ENCODE results near the gene ANKRD2. TPM values are rescaled to one million over a fixed set of nuclear protein-coding genes. Genes with fewer than 3 reads are reported as not detected.
"Not testable (repeated sequence)": the region's sequence is repeated elsewhere in the genome, so short reads cannot be mapped to it uniquely, and the experiment has no call there.

ANKRD2 gene
- total RNA-seq, 4 donors from 2014 or later = 0.54 TPM; not detected in 3

DNA sequence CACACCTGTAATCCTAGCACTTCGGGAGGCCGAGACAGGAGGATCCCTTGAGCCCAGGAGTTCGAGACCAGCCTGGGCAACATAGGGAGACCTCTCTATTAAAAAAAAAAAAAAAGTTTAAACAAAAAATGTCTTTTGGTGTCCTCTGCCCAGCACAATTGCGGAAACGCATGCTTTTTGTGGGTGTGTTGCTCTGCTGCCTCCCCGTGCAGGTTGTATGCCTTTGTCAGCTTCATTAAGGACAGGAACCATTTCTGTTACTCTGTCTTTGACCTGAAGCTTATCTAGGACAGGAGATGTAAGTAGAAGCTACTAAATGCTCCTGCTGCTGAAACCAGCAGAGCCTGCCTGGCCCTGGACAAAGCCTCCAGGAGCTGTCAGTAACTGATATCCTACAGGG lies 21.3 kb upstream of the ANKRD2 start:
- no peak overlapping the region for H3K4me3 ChIP-seq
- 86 to 98% methylated on average over 3 to 6 of the region's 6 CpGs for WGBS, 2 donors (ENCODE audit: low coverage in 1 of 2)
- no peak for ATAC-seq
- H3K27ac ChIP-seq = no peak overlapping the region
- peaks cover 0 to 51% (median 0%) of the 10 kb centered on the region in 3 donors for H3K4me1 ChIP-seq
- H3K9me3 ChIP-seq = no peaks in the 10 kb centered on the region
- H3K27me3 ChIP-seq = no peaks in the 10 kb centered on the region
- TF ChIP-seq POLR2AphosphoS5 (IDR thresholded peaks at IDR 0.05) (no peak), POLR2A (IDR thresholded peaks at IDR 0.05) (no peak), EP300 (IDR thresholded peaks at IDR 0.05) (no peak)
- TF ChIP-seq, protein P1, sequence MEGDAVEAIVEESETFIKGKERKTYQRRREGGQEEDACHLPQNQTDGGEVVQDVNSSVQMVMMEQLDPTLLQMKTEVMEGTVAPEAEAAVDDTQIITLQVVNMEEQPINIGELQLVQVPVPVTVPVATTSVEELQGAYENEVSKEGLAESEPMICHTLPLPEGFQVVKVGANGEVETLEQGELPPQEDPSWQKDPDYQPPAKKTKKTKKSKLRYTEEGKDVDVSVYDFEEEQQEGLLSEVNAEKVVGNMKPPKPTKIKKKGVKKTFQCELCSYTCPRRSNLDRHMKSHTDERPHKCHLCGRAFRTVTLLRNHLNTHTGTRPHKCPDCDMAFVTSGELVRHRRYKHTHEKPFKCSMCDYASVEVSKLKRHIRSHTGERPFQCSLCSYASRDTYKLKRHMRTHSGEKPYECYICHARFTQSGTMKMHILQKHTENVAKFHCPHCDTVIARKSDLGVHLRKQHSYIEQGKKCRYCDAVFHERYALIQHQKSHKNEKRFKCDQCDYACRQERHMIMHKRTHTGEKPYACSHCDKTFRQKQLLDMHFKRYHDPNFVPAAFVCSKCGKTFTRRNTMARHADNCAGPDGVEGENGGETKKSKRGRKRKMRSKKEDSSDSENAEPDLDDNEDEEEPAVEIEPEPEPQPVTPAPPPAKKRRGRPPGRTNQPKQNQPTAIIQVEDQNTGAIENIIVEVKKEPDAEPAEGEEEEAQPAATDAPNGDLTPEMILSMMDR (IDR thresholded peaks at IDR 0.05) = no peak
- H3K36me3 ChIP-seq = no peaks in the 10 kb centered on the region

DNA sequence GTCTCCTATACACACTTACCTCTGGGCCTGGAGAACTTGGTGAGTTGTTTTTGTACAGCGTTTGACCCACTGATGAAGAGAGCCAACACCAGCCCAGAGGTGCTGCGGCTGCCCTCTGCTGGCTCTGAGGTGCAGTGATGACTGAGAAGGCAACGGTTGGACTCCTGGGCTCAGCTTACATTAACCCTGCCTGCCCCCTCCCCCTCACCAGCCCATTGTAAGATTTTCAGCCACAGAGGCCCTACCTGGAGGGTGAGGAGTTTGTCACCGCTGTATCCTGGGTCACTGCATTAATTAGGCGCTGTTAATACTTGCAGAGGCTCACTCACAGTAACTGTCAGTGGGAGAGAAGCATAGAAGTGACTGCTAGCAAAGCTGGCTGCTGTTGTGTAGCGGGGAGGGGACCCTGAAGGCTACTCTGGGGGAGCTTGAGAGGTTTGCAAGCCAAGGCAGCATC lies 19.0 kb upstream of the ANKRD2 start:
- ATAC-seq = peak; percentile 95
- TF ChIP-seq, protein P1 (IDR thresholded peaks at IDR 0.05) = peak in 3 of 4 experiments; percentile 73 to 88 (median 79)
- TF ChIP-seq POLR2A (IDR thresholded peaks at IDR 0.05) (no peak), POLR2AphosphoS5 (IDR thresholded peaks at IDR 0.05) (peak; percentile 17), EP300 (IDR thresholded peaks at IDR 0.05) (no peak)
- Histone ChIP-seq H3K27me3 (no peaks in the 10 kb centered on the region), H3K4me3 (no peak overlapping the region), H3K27ac (no peak overlapping the region), H3K9me3 (no peaks in the 10 kb centered on the region), H3K36me3 (no peaks in the 10 kb centered on the region), H3K4me1 (peaks cover 0 to 32% (median 0%) of the 10 kb centered on the region in 3 donors)
- no CpG with 5 or more reads among the region's 6 CpGs for WGBS, 2 donors (ENCODE audit: low coverage in 1 of 2)

DNA sequence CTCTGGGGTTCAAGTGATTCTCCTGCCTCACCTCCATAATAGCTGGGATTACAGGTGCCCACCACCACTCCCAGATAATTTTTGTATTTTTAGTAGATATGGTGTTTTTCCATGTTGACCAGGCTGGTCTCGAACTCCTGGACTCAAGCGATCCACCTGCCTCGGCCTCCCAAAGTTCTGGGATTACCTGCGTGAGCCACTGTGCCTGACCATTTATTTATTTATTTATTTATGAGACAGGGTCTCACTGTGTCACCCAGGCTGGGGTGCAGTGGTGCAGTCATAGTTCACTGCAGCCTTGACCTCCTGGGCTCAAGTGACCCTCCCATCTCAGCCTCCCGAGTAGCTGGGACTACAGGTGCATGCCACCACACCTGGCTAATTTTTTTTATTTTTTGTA lies 18.2 kb upstream of the ANKRD2 start:
- not testable (repeated sequence) for ATAC-seq, H3K4me3 ChIP-seq, H3K27me3 ChIP-seq, H3K36me3 ChIP-seq, H3K9me3 ChIP-seq, H3K27ac ChIP-seq
- H3K4me1 ChIP-seq = peaks cover 0 to 25% (median 0%) of the 10 kb centered on the region in 3 donors
- 95% methylated on average over 4 of the region's 5 CpGs; no CpG with 5 or more reads in 1 of the 2 donors for WGBS, 2 donors (ENCODE audit: low coverage in 1 of 2)

DNA sequence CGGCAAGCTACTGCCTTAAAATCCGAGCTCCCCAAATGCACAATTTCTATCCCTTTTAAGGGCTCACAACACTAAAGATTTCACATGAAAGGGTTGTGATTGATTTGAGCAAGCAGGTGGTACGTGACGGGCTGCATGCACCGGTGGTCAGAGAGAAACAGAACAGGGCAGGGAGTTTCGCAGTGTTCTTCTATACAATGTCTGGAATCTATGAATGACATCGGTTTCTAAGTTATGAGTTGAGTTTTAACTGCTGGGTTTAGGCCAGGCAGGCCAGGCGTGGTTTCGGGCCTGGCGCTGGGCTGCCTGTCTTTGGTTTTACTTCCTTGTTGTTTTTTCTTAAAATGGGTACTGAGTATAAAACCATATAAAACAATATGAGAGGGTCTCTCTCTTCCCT lies 17.0 kb upstream of the ANKRD2 start:
- 88 to 95% methylated on average over 4 to 7 of the region's 10 CpGs for WGBS, 2 donors (ENCODE audit: low coverage in 1 of 2)
- not testable (repeated sequence) for H3K9me3 ChIP-seq, H3K27ac ChIP-seq, H3K36me3 ChIP-seq, ATAC-seq, H3K27me3 ChIP-seq, H3K4me3 ChIP-seq
- peaks cover 0 to 13% (median 0%) of the 10 kb centered on the region in 3 donors for H3K4me1 ChIP-seq

DNA sequence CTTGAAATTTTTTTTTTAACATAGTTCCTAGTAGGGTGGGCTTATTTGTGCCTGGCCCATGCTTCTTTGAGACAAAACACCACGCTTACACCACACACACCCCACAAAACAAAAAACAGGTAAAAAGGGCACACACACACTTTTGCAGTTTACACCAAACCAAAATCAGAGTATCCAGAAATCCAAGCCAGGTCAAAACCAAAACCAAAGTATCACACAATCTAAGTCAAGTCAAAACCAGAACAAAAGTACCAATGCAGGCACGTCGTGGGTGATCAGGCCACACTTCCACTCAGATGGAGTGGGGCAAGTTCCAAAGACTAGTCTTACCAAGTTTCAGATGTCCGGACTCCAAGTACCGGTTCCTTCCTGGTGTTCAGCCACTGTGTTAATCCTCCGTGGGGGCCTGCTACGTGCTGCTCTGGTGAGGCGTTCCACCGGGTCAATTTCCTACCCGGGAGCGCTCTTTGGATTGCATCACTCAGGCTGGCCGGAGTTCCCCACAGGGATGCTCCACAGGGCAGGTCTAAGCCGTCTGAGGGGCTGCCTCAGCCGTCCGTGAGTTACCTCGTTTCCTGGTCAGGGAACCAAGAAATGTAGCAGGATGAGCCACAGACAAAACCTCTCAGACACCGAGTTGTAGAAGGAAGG lies 11.7 kb upstream of the ANKRD2 start:
- H3K4me3 ChIP-seq = not testable (repeated sequence)
- peak overlapping the region in 1 of 4 donors; percentile 24 for H3K27ac ChIP-seq

DNA sequence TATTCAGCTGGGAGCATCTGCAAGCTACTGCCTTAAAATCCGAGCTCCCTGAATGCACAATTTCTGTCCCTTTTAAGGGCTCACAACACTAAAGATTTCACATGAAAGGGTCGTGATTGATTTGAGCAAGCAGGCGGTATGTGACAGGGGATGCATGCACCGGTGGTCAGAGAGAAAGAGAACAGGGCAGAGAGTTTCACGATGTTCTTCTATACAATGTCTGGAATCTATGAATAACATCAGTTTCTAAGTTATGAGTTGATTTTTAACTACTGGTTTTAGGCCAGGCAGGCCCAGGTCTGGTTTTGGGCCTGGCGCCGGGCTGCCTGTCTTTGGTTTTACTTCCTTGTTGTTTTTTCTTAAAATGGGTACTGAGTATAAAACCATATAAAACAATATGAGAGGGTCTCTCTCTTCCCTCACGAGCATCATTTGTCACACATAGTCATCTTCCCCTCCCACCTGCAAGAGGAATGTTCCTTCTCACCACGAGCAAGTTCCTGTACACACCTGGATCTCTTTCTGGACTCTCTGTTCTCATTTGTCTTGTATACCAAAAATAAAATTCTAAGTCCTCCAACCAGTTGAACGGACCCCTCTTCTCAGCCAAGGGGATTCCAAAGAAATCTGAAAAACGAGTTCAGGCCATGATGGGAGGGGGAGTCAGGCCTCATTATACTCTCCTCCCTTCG lies 11.0 kb upstream of the ANKRD2 start:
- H3K9me3 ChIP-seq, H3K4me1 ChIP-seq, ATAC-seq, H3K27me3 ChIP-seq, H3K4me3 ChIP-seq, H3K36me3 ChIP-seq: not testable (repeated sequence)
- peak overlapping the region in 1 of 4 donors; percentile 24 for H3K27ac ChIP-seq
- 92 to 95% methylated on average over 6 to 10 of the region's 12 CpGs for WGBS, 2 donors (ENCODE audit: low coverage in 1 of 2)

More for the DNA sequence above, 11.7 kb upstream of the ANKRD2 start:
- WGBS, 2 donors (ENCODE audit: low coverage in 1 of 2) = 86% methylated on average over 1 of the region's 17 CpGs; no CpG with 5 or more reads in 1 of the 2 donors
- not testable (repeated sequence) for H3K9me3 ChIP-seq, H3K36me3 ChIP-seq, H3K4me1 ChIP-seq, H3K27me3 ChIP-seq
- ATAC-seq = peak; percentile 72

DNA sequence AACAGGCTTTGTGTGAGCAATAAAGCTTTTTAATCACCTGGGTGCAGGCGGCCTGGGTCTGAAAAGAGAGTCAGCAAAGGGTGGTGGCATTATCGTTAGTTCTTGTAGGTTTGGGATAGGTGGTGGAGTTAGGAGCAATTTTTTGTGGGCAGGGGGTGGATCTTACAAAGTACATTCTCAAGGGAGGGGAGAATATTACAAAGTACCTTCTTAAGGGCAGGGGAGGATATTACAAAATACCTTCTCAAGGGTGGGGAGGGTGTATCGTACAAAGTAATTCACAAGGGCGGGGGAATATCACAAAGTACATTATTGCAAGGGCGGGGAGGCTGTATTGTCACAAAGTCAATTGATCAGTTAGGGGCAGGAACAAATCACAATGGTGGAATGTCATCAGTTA lies 10.2 kb upstream of the ANKRD2 start:
- H3K4me3 ChIP-seq, ATAC-seq, H3K27me3 ChIP-seq, H3K27ac ChIP-seq, H3K9me3 ChIP-seq, H3K36me3 ChIP-seq, H3K4me1 ChIP-seq: not testable (repeated sequence)
- WGBS, 2 donors (ENCODE audit: low coverage in 1 of 2) = 96 to 98% methylated on average over 4 to 5 of the region's 5 CpGs
